ENCODE data around the gene COA7. TPM values are rescaled to one million over a fixed set of nuclear protein-coding genes. Genes with fewer than 3 reads are reported as not detected.

COA7 gene
- total and polyA plus RNA-seq, 2 of the 4 experiments (the other 2 are of a cell fraction): 9.3 to 20.3 TPM

GRCh38 chr1:52683367-52683940 lies 14.7 kb downstream of the COA7 start:
- Histone ChIP-seq H2BK120ac (ENCODE audit: low read depth, low read length) (no peak overlapping the region), H2BK20ac (ENCODE audit: low read depth, low read length) (no peak overlapping the region), H3K27ac (ENCODE audit: insufficient read depth, low read length) (no peak overlapping the region), H2AK5ac (ENCODE audit: low read depth, low read length) (no peak overlapping the region), H3K79me1 (ENCODE audit: low read depth in 1 of 2, low read length in 2 of 2) (peaks cover 0 to 7% of the 10 kb centered on the region in 2 experiments; a peak in 2 of 4 replicates), H3K4ac (ENCODE audit: low read depth, low read length) (no peak overlapping the region), H2BK15ac (ENCODE audit: low read depth, low read length) (no peak overlapping the region), H3K27me3 (ENCODE audit: control insufficient read depth, insufficient read depth, low read length) (no peaks in the 10 kb centered on the region), H4K5ac (ENCODE audit: low read depth, low read length) (no peak overlapping the region), H3K18ac (ENCODE audit: low read depth, low read length) (no peak overlapping the region), H2BK5ac (ENCODE audit: low read depth, low read length, poor library complexity, severe bottlenecking) (no peak overlapping the region), H4K91ac (ENCODE audit: insufficient read depth, low read depth, low read length) (no peak overlapping the region), H2AK9ac (replicated peaks; ENCODE audit: low read depth, low read length, poor library complexity) (no peak overlapping the region), H3K9me3 (ENCODE audit: control insufficient read depth, insufficient read depth, low read length) (no peaks in the 10 kb centered on the region), H4K8ac (ENCODE audit: low read depth in 2 of 2, low read length in 2 of 2) (no peak overlapping the region), H3K4me1 (ENCODE audit: control insufficient read depth, insufficient read depth, low read length) (no peaks in the 10 kb centered on the region), H3K14ac (replicated peaks; ENCODE audit: low read depth, low read length) (no peak overlapping the region), H3K4me2 (ENCODE audit: low read depth, low read length) (no peak overlapping the region), H3K56ac (ENCODE audit: extremely low read depth, insufficient read depth, low read length) (no peak overlapping the region), H3K23ac (ENCODE audit: low read depth, low read length) (no peak overlapping the region), H3K36me3 (ENCODE audit: control insufficient read depth, insufficient read depth, low read length) (peaks cover 10% of the 10 kb centered on the region), H3K9me1 (ENCODE audit: insufficient read depth, low read length) (no peaks in the 10 kb centered on the region), H2AFZ (replicated peaks; ENCODE audit: low read length, poor library complexity) (no peak overlapping the region), H3K9ac (ENCODE audit: low read depth, low read length) (no peak overlapping the region), H4K20me1 (ENCODE audit: insufficient read depth, low read length) (no peaks in the 10 kb centered on the region), H3K4me3 (ENCODE audit: insufficient read depth, low read depth, low read length) (no peak overlapping the region)
- TF ChIP-seq RFX5 (IDR thresholded peaks at IDR 0.05; ENCODE audit: low read depth, low read length) (no peak), USF2 (IDR thresholded peaks at IDR 0.05; ENCODE audit: low read depth, low read length) (no peak), NFE2L2 (IDR thresholded peaks at IDR 0.05; ENCODE audit: low read depth, low read length) (no peak), SMC3 (IDR thresholded peaks at IDR 0.05; ENCODE audit: low read depth, low read length) (no peak), RAD21 (IDR thresholded peaks at IDR 0.05; ENCODE audit: low read length) (no peak), POLR2A (IDR thresholded peaks at IDR 0.05; ENCODE audit: low read depth, low read length) (no peak)
- ChIA-PET POLR2A (ENCODE audit: unreplicated experiment) (no interaction called here), CTCF (no interaction called here)
- WGBS, 2 experiments (ENCODE audit: extremely low coverage in 2 of 2, insufficient read length in 1 of 2): no CpG with 5 or more reads among the region's 4 CpGs
- in situ Hi-C loops (cut with MboI; ENCODE audit: low sequenced_read_pairs): loop anchor here (10.0 kb wide), 1 partner anchor 279 kb away; the partner anchor contains the start of genes ORC1 and PRPF38A
- BruUV-seq (replicated peaks): no TSS peak
- DNase-seq (no peak), ATAC-seq (ENCODE audit: low read depth) (no peak)
- dilution Hi-C loops (cut with HindIII; ENCODE audit: low sequenced_read_pairs, unreplicated experiment): no loop called here
- intact Hi-C loops (cut with micrococcal nuclease): no loop called here
